ENCODE results near the gene BCR.

Gene BCR

GRCh38 chr22:23280356-23281052 lies 100.2 kb downstream of the BCR start:
- DNase-seq = no peak

DNA sequence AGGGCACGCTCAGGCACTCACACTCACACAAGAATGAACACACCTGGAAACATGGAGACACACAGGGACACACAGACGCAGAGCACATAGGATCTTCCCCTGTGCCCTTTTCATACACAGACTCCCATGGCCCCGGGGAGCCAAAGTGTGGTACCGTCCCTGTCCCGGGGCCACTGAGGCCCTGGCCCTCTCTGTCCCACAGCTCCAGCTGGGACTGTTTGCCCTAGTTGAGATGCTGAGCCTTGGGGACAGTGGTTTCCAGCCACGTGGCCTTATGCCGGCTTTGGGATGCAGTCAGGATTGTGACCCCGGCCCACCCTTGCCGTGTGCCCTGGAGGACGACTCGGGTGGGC lies 100.7 kb downstream of the BCR start:
- DNase-seq = no peak

DNA sequence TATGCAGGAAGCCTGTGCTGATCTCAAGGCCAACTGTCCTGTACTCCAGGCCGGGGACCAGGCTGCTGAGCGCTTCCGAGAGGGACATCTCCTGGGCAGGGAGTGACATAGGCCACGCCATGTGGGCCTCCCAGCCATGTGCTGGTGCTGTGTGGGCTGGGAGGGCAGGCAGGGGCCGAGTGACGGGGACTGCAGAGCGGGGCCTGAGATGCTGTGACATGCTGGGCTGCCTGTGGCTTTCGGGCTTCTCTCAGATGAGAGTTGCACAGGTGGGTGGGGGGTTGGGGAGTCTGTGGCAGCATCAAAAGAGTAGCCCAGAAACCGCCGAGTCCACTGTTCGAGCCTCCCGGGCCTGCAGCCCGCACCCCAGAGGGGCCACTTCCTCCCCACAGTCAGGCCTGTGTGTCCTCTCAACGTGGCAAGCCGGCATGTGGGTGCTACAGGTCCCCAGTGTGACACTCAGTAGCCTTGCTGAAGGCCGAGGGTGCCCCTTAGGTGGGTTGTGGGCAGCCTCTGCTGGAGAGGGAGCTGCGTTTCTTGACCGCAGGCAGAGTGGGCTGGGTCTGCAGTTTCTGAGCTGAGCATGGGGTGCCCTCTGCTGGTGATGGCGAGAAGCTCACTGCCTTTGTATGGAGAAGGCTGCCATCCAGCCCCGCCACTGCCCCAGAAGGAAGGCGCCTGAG lies 101.2 kb downstream of the BCR start:
- peak; percentile 91 for DNase-seq

GRCh38 chr22:23282089-23282501 lies 101.8 kb downstream of the BCR start:
- DNase-seq = no peak

GRCh38 chr22:23282516-23282915 lies 102.2 kb downstream of the BCR start:
- no peak for DNase-seq

DNA sequence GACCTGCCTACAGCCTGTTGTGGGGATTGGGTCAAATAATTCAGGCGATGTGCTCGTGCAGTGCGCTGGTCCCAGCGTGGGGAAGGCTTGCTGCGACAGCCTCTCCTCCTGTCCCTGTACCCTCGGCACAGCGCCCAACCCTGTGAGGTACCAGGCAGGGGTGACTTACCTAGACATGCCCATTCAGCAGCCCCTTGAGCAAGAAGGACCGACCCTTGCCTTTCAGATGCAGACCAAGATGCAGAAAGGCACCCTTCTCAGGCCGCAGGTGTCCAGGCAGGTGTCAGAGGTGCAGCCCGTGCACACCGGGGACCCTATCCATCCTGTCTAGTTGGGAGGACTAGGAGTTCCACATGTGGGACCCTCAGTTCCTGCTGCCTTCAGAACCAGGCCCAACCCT lies 102.7 kb downstream of the BCR start:
- DNase-seq = no peak

DNA sequence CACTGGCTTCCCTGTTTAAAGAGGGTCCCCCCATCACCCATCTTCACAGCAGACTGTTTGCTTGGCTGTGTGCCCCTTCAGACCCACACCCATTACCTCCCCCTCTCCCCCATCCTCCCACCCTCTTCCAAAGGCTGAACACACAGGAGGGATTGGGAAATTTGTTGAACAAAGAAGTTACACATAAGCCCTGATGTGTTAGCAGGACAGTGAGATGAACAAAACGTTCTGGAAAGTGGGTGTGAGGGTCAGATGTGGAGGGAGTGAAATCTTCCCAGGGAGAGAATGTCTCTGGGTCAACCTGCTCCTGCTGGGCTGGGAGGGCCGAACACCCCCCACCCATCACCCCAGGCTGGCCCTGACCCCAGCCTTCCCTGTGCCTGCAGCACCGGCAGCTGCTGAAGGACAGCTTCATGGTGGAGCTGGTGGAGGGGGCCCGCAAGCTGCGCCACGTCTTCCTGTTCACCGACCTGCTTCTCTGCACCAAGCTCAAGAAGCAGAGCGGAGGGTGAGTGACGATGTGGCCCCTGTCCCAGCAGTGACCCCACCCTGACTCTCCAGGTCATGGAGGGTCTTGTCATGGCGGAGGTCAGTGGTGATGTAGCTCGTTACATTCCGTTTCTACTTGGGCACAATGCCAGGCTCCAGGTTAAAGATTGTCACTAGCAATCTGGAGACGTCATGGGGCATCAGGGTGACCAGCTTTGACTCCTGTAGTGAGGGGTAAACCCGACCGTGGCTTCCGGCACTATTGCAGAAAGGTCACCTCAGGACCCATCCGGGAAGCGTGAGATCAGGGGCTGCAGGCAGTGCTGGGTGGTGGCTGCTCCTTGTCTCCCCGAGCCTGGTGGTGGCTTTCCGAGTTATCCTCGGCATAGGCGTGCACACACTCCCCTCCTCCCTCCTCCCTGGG lies 103.5 kb downstream of the BCR start:
- DNase-seq = no peak

DNA sequence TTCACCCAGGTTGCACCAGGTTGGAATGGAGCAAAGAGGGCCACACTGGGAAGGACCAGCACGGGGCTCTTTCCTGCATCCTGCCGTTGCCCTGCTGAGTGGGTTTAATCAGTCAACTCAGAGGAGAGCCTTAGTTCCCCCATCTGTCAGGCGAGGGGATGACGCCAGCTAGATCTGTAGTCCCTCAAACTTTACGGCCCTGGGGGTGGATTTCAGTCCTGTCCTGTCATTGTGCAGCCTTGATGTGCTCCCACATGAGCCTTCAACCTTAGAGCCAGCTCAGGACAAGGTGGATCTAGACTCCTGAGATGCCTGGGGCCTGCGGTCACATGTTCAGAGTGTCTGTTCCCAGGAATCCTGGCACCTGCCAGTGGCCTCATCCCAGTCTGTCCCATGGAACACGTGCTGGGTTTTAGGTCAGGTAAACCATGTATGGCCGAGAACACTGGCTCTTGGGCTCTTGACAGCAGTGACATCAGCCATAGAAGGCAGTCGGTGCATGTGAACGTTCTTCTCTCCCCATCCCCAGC lies 104.3 kb downstream of the BCR start:
- no peak for DNase-seq

DNA sequence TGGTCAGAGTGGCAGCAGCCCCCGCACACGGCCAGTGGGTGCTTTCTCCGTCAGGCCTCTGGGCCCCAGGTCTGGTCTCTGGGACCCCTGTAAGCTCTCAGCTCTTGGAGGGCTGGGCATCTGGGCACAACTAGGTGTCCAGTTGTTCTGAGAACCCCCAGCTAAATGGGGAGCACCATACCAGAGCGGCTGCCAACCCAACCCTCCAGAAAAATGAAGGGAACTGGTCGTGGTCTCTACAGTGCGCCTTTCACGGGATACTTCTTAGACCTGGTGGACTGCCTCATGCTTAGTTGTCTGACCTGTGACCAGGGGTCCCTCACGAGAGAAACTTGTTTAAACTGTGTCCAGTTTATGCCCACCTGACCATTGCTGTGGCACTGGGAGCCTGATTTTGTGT lies 104.9 kb downstream of the BCR start:
- DNase-seq = no peak

- DNase-seq = no peak
Measured at GRCh38 chr22:23285734-23286133, 105.4 kb downstream of the BCR start.

DNA sequence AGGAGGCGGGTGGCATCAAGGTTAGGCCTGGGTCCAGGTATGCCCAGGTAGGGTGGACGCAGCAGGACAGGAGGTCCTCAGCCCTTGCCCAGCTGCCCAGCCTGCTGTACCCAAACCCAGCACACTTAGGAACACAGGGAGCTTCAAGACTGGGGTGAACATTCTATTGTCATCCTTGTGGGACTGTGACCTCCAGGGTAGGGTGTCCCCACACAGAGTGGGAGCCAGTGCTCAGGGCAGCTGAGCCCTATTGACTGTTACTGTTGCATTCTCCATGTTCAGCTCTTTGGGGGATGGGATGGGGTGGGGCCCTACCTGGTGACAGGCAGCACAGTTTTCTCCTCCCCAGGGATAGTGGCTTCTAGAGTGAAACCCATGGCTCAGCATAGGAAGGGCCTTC lies 106.0 kb downstream of the BCR start:
- no peak for DNase-seq

GRCh38 chr22:23287136-23288095 lies 107.1 kb downstream of the BCR start:
- no peak for DNase-seq

DNA sequence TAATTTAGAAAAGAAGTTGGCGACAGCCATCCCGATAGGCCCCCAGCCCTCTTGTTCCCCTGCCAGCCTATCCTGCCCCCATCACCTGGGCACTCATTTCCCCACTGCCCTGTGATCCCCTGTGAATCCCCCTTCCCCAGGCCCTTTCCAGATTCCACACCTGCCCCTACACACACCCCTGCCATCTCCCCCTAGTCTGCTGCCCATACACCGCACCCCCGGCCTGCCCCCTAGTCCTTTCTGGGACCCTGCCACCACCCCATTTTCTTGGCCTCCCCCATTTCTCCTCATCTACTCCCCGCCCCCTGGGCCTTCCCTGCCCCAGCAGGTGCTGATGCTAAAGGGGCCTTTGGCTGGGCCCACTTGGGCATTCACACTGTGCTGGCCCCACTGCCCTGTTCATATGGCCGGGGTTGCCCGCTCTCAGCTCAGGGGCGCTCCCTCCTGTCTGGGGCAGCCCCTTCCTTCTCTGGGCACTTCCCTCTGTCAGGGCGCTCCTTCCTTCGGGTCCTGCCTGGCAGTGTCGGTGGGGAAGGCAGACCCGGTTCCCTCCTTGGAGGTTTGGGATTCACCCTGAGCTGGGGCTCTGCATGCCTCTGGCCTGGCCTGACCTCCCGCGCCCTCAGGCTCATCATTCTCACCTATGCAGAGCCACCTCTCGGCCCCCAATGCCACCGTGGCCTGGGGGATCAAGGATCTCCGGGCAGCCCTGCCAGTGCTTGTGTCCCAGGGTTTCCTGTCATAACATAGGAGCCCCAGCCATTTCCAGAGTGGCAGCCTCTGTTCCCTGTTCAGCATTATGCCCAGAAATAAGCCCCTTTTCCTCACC lies 108.2 kb downstream of the BCR start:
- no peak for DNase-seq

GRCh38 chr22:23289130-23289503 lies 108.8 kb downstream of the BCR start:
- DNase-seq = no peak

- peak; percentile 84 for DNase-seq
Measured at GRCh38 chr22:23289851-23290724, 109.8 kb downstream of the BCR start.

- DNase-seq = no peak
Measured at GRCh38 chr22:23291806-23292452, 111.6 kb downstream of the BCR start.

- DNase-seq = no peak
Measured at GRCh38 chr22:23292453-23293350, 112.4 kb downstream of the BCR start.

DNA sequence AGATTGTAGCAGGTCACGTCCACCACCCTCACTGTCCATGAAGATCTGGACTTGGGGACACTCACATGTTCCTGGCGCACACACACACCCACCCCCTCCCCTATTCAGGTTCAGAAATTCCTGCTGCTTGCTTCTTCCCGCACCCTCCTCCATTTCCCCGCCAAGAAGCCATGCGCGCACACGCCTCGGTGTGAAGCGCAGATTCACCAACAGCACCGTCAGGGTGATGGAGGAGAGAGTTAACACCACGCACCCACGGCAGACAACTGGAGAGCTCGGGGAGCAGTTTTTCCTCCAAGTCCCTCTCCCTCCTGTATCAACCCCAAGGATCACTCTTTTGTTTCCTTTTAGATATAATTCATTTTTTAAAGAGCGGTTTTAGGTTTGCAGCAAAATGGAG lies 113.4 kb downstream of the BCR start:
- DNase-seq = no peak

DNA sequence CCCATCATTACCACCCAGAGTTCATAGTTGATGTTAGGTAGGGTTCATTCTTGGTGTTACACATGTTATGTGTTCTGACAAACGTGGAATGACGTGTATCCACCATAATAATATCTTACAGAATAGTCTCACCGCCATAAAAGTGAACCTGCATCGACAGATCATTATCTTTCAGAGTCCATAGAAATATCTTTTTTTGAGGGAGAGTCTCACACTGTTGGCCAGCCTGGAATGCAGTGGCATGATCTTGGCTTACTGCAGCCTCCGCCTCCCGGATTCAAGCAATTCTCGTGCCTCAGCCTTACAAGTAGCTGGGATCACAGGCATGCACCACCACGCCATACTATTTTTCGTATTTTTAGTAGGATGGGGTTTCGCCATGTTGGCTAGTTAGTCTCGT lies 113.9 kb downstream of the BCR start:
- DNase-seq = no peak
